HG03196 (cell line): ENCODE measurements around the gene CPED1.

Experiments used
- ATAC-seq: cut with Tn5 transposase; IDR thresholded peaks from one replicate; pipeline ENCODE4 v1.9.1; 2021; ENCODE audit not compliant: unreplicated experiment

The CPED1 gene

DNA sequence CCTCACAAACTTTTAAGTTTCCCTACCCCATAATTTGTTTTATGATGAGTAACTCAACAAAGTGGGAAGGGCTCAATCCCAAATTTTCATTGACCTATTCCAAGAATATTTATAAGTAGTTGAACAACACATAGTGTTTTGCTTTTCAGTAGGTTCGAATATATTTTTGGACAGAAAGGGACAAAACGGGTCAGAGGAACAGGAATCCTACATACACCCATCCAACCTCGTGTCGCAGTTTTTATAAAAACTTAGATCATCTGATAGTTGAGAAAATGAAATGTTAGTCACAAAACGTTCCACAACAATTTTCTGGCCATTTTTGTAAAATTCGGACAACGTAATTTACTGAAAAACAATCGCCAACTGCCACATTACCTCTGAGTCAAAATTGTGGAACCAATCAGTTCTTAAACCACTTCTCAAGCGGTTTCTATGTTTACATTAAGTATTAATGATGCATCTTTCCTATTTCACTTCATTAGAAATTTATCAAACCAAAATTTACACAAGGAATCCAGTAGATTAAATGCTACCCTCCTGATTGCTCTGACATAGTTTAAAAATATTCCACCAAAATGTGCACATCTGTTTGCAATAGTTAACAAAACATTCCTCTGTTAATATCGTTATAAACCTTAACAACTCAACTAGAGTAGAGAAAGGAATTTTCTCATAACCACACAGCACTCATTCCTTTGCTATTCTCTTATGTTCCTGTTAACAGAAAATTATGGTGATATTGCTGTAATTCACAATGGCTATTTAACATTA is 346.6 kb downstream of the CPED1 start:
- ATAC-seq, result no peak

GRCh38 chr7:121336579-121336978 is 348.1 kb downstream of the CPED1 start:
- no peak for ATAC-seq

DNA sequence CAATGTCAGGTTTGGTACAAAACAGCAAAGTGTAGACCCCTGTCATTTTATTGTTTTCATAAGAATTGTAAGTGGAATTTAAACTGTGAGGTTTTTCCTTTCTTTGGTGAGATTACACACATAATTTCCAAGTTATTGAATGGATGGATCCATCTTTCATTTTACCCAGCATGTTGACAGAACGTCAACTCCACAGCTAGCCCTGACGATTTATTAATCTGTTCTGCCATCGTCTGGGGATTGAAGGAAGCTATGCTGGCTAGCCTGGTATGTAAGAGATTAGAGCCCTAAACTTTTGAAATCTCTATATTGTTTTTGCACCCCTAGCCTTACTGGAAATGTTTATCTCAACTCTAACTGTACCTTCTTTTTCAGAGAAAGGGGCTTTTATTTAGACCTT is 348.9 kb downstream of the CPED1 start:
- ATAC-seq, result no peak

DNA sequence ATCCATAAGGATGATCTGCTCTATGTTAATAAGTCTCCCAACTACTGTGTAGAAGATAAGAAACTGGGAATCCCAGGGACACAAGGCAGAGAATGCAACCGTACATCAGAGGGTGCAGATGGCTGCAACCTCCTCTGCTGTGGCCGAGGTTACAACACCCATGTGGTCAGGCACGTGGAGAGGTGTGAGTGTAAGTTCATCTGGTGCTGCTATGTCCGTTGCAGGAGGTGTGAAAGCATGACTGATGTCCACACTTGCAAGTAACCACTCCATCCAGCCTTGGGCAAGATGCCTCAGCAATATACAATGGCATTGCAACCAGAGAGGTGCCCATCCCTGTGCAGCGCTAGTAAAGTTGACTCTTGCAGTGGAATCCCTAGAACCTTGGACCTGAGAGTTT is 350.6 kb downstream of the CPED1 start:
- ATAC-seq, result no peak

DNA sequence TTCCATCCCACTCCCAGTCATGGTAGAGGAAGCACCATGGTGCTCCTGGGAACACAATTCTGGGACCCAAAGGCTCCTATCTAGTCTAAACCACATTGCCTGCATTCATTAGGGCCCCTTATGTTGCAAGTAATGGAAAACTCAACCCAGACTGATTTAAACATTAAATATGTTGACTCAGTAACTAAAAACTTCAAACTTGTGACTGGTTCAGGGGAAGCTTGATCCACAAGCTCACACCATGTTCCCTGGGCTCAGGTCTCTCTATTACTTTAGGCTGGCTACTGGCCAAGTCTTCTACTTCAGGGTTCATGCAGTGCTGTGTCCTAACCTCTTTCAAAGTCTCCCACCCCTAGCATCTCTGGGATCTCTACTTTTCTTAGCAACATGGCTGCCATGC is 353.4 kb downstream of the CPED1 start:
- no peak for ATAC-seq

- no peak for ATAC-seq
Measured at GRCh38 chr7:121342631-121343030, 354.1 kb downstream of the CPED1 start.

DNA sequence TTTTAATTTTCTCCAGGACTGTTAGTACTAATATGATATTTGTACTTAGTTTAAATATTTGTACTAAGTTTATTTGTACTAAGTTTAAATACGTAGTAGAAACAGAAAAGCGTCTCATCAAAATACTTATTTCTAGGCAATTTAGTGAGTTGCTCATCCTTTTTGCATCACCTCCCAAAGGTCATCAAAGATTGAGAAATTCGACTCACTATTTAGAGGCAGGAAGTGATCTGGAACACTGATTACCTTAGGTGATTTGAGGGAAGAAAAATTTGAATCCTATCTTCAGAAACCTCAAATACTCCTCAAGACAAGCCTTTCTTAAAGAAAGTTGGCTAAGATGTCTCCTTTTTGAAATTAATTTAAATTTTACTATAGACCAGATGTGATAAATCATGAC is 354.8 kb downstream of the CPED1 start:
- no peak for ATAC-seq

- no peak for ATAC-seq
Measured at GRCh38 chr7:121344093-121344492, 355.6 kb downstream of the CPED1 start.

DNA sequence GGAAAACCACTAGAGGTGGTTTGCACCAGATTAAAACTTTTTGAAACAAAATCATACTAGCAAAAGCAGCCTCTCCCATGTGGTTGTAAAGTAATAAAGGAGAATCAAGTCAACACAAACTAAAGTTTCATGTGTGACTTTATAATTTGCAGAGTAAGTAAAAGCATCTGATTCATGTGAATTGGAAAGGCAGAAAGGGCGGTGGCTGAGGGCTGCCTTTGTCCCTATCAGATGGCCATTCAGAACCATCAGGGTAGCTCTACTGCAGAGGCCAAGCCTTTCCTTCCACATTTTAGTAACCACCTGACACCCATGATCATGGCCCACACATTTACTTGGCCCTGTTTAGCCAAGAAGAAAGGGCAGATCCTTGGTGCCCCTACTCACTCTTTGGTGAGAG is 356.0 kb downstream of the CPED1 start:
- ATAC-seq, result no peak
